Progenitor cell of endocrine pancreas (in vitro differentiated cells): ENCODE data around the gene SLPI. TPM values are rescaled to one million over a fixed set of nuclear protein-coding genes. Genes with fewer than 3 reads are reported as not detected.

Experiments used
- DNase-seq: peaks from one replicate; pipeline ENCODE4 v3.0.0; 2021; ENCODE audit warnings: low spot score; ENCODE audit not compliant: unreplicated experiment
- H3K27ac Mint-ChIP-seq: 2 replicates; pipeline ENCODE4 v1.8.0; 2021; ENCODE audit warnings: mild to moderate bottlenecking, moderate library complexity, mixed read lengths
- H3K27me3 Mint-ChIP-seq: 2 replicates; pipeline ENCODE4 v1.8.0; 2021; ENCODE audit warnings: mixed read lengths
- H3K36me3 Mint-ChIP-seq: 2 replicates; pipeline ENCODE4 v1.8.0; 2022; ENCODE audit warnings: mixed read lengths; ENCODE audit not compliant: insufficient read depth
- H3K4me1 Mint-ChIP-seq: 2 replicates; pipeline ENCODE4 v1.8.0; 2021; ENCODE audit warnings: low read depth, mixed read lengths
- H3K4me3 Mint-ChIP-seq: 2 replicates; pipeline ENCODE4 v1.8.0; 2021; ENCODE audit warnings: low read depth, mild to moderate bottlenecking, moderate library complexity, mixed read lengths
- H3K9me3 Mint-ChIP-seq: 2 replicates; pipeline ENCODE4 v1.8.0; 2021; ENCODE audit warnings: low read depth, mixed read lengths
- CTCF ChIP-seq: fragments of 200-600 bp; sonication (generic); IDR thresholded peaks from one replicate; pipeline ENCODE4 v1.5.0; 2021; ENCODE audit warnings: antibody characterized with exemption, mild to moderate bottlenecking; ENCODE audit not compliant: unreplicated experiment
- total RNA-seq: library from RNA; stranded (reverse); gene quantifications from 2 replicates; pipeline ENCODE4 v1.2.1, GENCODE V29; 2021

Gene SLPI
- total RNA-seq, 1 donor from 2014 or later = not detected

- no peak for DNase-seq
- Mint-ChIP-seq H3K4me3 (no peak overlapping the region), H3K27me3 (peaks cover 10% of the 10 kb centered on the region), H3K9me3 (no peaks in the 10 kb centered on the region), H3K4me1 (no peaks in the 10 kb centered on the region), H3K27ac (no peak overlapping the region), H3K36me3 (no peaks in the 10 kb centered on the region)
- no peak for TF ChIP-seq CTCF
These were observed 43.6 kb upstream of the SLPI start for GRCh38 chr20:45297786-45298497.

GRCh38 chr20:45294659-45295058 lies 40.3 kb upstream of the SLPI start:
- peaks cover 2% of the 10 kb centered on the region for H3K4me1 Mint-ChIP-seq
- H3K9me3 Mint-ChIP-seq = no peaks in the 10 kb centered on the region
- no peak overlapping the region for H3K4me3 Mint-ChIP-seq
- DNase-seq = no peak
- no peak overlapping the region for H3K27ac Mint-ChIP-seq
- H3K27me3 Mint-ChIP-seq = peaks cover 33% of the 10 kb centered on the region
- no peak for TF ChIP-seq CTCF
- H3K36me3 Mint-ChIP-seq = no peaks in the 10 kb centered on the region

GRCh38 chr20:45294003-45294368 lies 39.6 kb upstream of the SLPI start:
- Mint-ChIP-seq H3K27me3 (peaks cover 32% of the 10 kb centered on the region), H3K27ac (no peak overlapping the region)

GRCh38 chr20:45293041-45294002 lies 39.0 kb upstream of the SLPI start:
- Mint-ChIP-seq H3K9me3 (no peaks in the 10 kb centered on the region), H3K27ac (peak overlapping the region; percentile 92), H3K36me3 (no peaks in the 10 kb centered on the region), H3K27me3 (peaks cover 38% of the 10 kb centered on the region), H3K4me1 (peaks cover 2% of the 10 kb centered on the region), H3K4me3 (peak overlapping the region; percentile 75)
- peak; percentile 90 for TF ChIP-seq CTCF
- DNase-seq = peak; percentile 85

More at GRCh38 chr20:45294003-45294368, 39.6 kb upstream of the SLPI start:
- H3K36me3 Mint-ChIP-seq = no peaks in the 10 kb centered on the region
- no peaks in the 10 kb centered on the region for H3K9me3 Mint-ChIP-seq
- no peak for DNase-seq
- H3K4me3 Mint-ChIP-seq = peak overlapping the region; percentile 66
- peak; percentile 3 for TF ChIP-seq CTCF
- peaks cover 2% of the 10 kb centered on the region for H3K4me1 Mint-ChIP-seq

- Mint-ChIP-seq H3K27ac (no peak overlapping the region), H3K9me3 (no peaks in the 10 kb centered on the region), H3K4me1 (peaks cover 2% of the 10 kb centered on the region), H3K36me3 (no peaks in the 10 kb centered on the region), H3K4me3 (peak overlapping the region; percentile 75), H3K27me3 (peaks cover 41% of the 10 kb centered on the region)
- TF ChIP-seq CTCF = no peak
- no peak for DNase-seq
These were observed 38.0 kb upstream of the SLPI start for GRCh38 chr20:45292343-45292742.
